ENCODE results near the gene SERP2. TPM values are rescaled to one million over a fixed set of nuclear protein-coding genes. Genes with fewer than 3 reads are reported as not detected.

The SERP2 gene
- total and polyA plus RNA-seq, 2 donors (not counting 3 experiments of a cell fraction or from before 2014, with no cell fraction given): 0.30 TPM; not detected in 1

DNA sequence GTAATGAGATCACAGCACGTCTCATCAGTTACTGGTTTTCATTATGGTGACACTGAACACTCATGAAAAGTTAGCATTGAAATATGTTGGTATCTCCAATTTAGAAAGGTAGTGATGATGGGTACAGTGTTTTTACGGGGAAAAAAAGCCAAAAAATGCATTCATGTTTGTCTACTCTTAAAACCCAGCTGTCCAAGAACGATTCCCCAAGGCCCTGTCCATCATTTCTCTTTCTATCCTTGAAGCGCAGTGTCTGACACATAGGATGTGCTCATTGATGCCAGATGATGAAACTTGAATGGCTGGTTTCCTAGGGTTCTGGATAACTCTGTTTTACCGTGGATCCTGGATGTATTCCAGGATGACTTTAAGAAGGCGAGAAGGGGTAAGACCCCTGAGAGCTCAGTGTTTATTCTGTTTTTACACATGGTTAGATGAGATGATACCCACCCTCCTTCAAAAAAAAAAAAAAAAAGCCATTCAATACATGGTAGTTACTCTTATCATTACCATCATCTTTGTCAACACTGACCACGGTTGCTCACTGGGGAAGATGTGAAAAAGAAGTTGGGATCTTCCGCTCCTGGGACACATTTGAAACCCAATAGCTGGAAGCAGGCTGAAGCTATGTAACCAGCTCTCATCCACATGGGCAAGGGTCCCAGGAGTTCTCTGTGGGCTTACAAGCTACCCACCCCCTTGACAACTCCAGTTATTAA is 22.5 kb downstream of the SERP2 start:
- DNase-seq (ENCODE audit: low read depth, low spot score): no peak
- Histone ChIP-seq H3K79me2 (ENCODE audit: control insufficient read depth, insufficient read depth, low read length) (no peaks in the 10 kb centered on the region), H2AFZ (ENCODE audit: low read depth, low read length) (no peak overlapping the region), H3K9ac (replicated peaks; ENCODE audit: extremely low read depth, insufficient read depth, low read length) (no peak overlapping the region), H3K27me3 (ENCODE audit: control insufficient read depth in 2 of 2, insufficient read depth in 2 of 2, low read length in 2 of 2) (peaks cover 0 to 3% of the 10 kb centered on the region in 2 experiments), H3K9me3 (replicated peaks; ENCODE audit: control insufficient read depth, insufficient read depth, low read length) (no peaks in the 10 kb centered on the region), H3K27ac (ENCODE audit: insufficient read depth, low read depth, low read length) (no peak overlapping the region), H4K20me1 (replicated peaks; ENCODE audit: control insufficient read depth, extremely low read depth, insufficient read depth, low read length) (no peaks in the 10 kb centered on the region), H3K9me1 (replicated peaks; ENCODE audit: control insufficient read depth, extremely low read depth, insufficient read depth, low read length) (no peaks in the 10 kb centered on the region), H3K4me3 (replicated peaks in 1 of 3; ENCODE audit: insufficient read depth in 1 of 3, low read depth in 1 of 3, low read length in 3 of 3) (no peak overlapping the region), H3K4me1 (ENCODE audit: control insufficient read depth, extremely low read depth, insufficient read depth, low read length) (no peaks in the 10 kb centered on the region), H3K36me3 (ENCODE audit: control insufficient read depth in 2 of 2, extremely low read depth in 1 of 2, insufficient read depth in 2 of 2, low read length in 2 of 2) (no peaks in the 10 kb centered on the region), H3K4me2 (ENCODE audit: insufficient read depth, low read length) (no peak overlapping the region)
- dilution Hi-C loops (cut with MboI; ENCODE audit: extremely low pct_ligation_motif_present, low sequenced_read_pairs): no loop called here
- ChIA-PET CTCF (interaction anchor here (1.1 to 1.5 kb wide), 2 partner anchors 153 to 205 kb away, joined by 3 read pairs; no protein-coding TSS in a partner anchor), POLR2A (no interaction called here)
- no TSS peak for BruUV-seq (replicated peaks)
- TF ChIP-seq MAX (IDR thresholded peaks at IDR 0.05; ENCODE audit: insufficient read depth, insufficient read length) (no peak), POLR2A (IDR thresholded peaks at IDR 0.05; ENCODE audit: low read depth, low read length) (no peak), EZH2 (IDR thresholded peaks at IDR 0.05; ENCODE audit: borderline replicate concordance, low read depth, low read length, severe bottlenecking) (no peak), FOS (IDR thresholded peaks at IDR 0.05; ENCODE audit: borderline replicate concordance, insufficient read depth, low read length) (no peak), GATA2 (IDR thresholded peaks at IDR 0.05; ENCODE audit: insufficient read depth, insufficient read length, low read depth, low read length) (no peak), JUN (IDR thresholded peaks at IDR 0.05; ENCODE audit: borderline replicate concordance, insufficient read depth, insufficient read length, low read depth) (no peak), POLR2AphosphoS5 (IDR thresholded peaks at IDR 0.05; ENCODE audit: insufficient read depth, low read depth, low read length) (no peak), MYC (IDR thresholded peaks at IDR 0.05; ENCODE audit: low read depth, low read length) (no peak)
- TF ChIP-seq, protein P1, sequence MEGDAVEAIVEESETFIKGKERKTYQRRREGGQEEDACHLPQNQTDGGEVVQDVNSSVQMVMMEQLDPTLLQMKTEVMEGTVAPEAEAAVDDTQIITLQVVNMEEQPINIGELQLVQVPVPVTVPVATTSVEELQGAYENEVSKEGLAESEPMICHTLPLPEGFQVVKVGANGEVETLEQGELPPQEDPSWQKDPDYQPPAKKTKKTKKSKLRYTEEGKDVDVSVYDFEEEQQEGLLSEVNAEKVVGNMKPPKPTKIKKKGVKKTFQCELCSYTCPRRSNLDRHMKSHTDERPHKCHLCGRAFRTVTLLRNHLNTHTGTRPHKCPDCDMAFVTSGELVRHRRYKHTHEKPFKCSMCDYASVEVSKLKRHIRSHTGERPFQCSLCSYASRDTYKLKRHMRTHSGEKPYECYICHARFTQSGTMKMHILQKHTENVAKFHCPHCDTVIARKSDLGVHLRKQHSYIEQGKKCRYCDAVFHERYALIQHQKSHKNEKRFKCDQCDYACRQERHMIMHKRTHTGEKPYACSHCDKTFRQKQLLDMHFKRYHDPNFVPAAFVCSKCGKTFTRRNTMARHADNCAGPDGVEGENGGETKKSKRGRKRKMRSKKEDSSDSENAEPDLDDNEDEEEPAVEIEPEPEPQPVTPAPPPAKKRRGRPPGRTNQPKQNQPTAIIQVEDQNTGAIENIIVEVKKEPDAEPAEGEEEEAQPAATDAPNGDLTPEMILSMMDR (IDR thresholded peaks at IDR 0.05; ENCODE audit: extremely low read depth in 1 of 2, insufficient read depth in 1 of 2, low read depth in 1 of 2, low read length in 2 of 2): no peak
- intact Hi-C loops (cut with micrococcal nuclease): no loop called here
- FAIRE-seq: no peak

Data from endothelial cell of umbilical vein (primary cell).